ENCODE measurements around the gene PINK1.

PINK1 gene

GRCh38 chr1:20610970-20611369, 22.3 kb upstream of the PINK1 start:
- DNase-seq (ENCODE audit: low spot score) = no peak

GRCh38 chr1:20611652-20612051, 21.6 kb upstream of the PINK1 start:
- DNase-seq (ENCODE audit: low spot score) = no peak

GRCh38 chr1:20612221-20612746, 21.0 kb upstream of the PINK1 start:
- DNase-seq (ENCODE audit: low spot score) = no peak

- no peak for DNase-seq (ENCODE audit: low spot score)
These were observed 19.1 kb upstream of the PINK1 start for GRCh38 chr1:20614131-20614579.

- no peak for DNase-seq (ENCODE audit: low spot score)
These were observed 17.1 kb upstream of the PINK1 start for GRCh38 chr1:20615946-20616846.

- DNase-seq (ENCODE audit: low spot score) = no peak
These were observed 16.3 kb upstream of the PINK1 start for GRCh38 chr1:20616847-20617487.

- DNase-seq (ENCODE audit: low spot score) = no peak
These were observed 14.7 kb upstream of the PINK1 start for GRCh38 chr1:20618550-20618949.

- no peak for DNase-seq (ENCODE audit: low spot score)
These were observed 13.3 kb upstream of the PINK1 start for GRCh38 chr1:20619999-20620398.

- DNase-seq (ENCODE audit: low spot score) = no peak
These were observed 12.2 kb upstream of the PINK1 start for GRCh38 chr1:20621012-20621411.

- DNase-seq (ENCODE audit: low spot score) = no peak
These were observed 8.5 kb upstream of the PINK1 start for GRCh38 chr1:20624709-20625108.

GRCh38 chr1:20625176-20626097, 7.8 kb upstream of the PINK1 start:
- no peak for DNase-seq (ENCODE audit: low spot score)

GRCh38 chr1:20626098-20626427, 7.2 kb upstream of the PINK1 start:
- no peak for DNase-seq (ENCODE audit: low spot score)

- DNase-seq (ENCODE audit: low spot score) = no peak
These were observed 6.7 kb upstream of the PINK1 start for GRCh38 chr1:20626524-20626923.

- DNase-seq (ENCODE audit: low spot score) = no peak
These were observed 2.5 kb upstream of the PINK1 start for GRCh38 chr1:20630729-20631128.

GRCh38 chr1:20632386-20632785, 872 bp upstream of the PINK1 start:
- no peak for DNase-seq (ENCODE audit: low spot score)

GRCh38 chr1:20634065-20634593, 871 bp downstream of the PINK1 start:
- DNase-seq (ENCODE audit: low spot score) = no peak

GRCh38 chr1:20634594-20635084, 1.4 kb downstream of the PINK1 start:
- peak; percentile 54 for DNase-seq (ENCODE audit: low spot score)

GRCh38 chr1:20636785-20637347, 3.6 kb downstream of the PINK1 start:
- no peak for DNase-seq (ENCODE audit: low spot score)

GRCh38 chr1:20640183-20640597, 6.9 kb downstream of the PINK1 start:
- DNase-seq (ENCODE audit: low spot score) = peak; percentile 76

GRCh38 chr1:20641975-20642374, 8.7 kb downstream of the PINK1 start:
- DNase-seq (ENCODE audit: low spot score) = no peak

GRCh38 chr1:20643080-20643479, 9.8 kb downstream of the PINK1 start:
- DNase-seq (ENCODE audit: low spot score) = no peak
